Ishikawa (cell line): ENCODE results near the gene NMNAT3.

Experiments
- CEBPB ChIP-seq: IDR thresholded peaks from 2 replicates; pipeline ENCODE4 v1.6.1; 2012
- CREB1 ChIP-seq: IDR thresholded peaks from 2 replicates; pipeline ENCODE4 v1.6.1; 2012; ENCODE audit warnings: low read depth
- EGR1 ChIP-seq: IDR thresholded peaks from 2 replicates; pipeline ENCODE4 v1.6.1; 2012
- EP300 ChIP-seq: IDR thresholded peaks from 2 replicates; pipeline ENCODE4 v1.6.1; 2012; ENCODE audit warnings: borderline replicate concordance
- FOXM1 ChIP-seq: IDR thresholded peaks from 2 replicates; pipeline ENCODE4 v1.6.1; 2012; ENCODE audit warnings: low read depth, borderline replicate concordance
- MAX ChIP-seq: IDR thresholded peaks from 2 replicates; pipeline ENCODE4 v1.6.1; 2012
- NFIC ChIP-seq: IDR thresholded peaks from 2 replicates; pipeline ENCODE4 v1.6.1; 2012
- RAD21 ChIP-seq: IDR thresholded peaks from 2 replicates; pipeline ENCODE4 v1.6.1; 2012; ENCODE audit warnings: low read depth
- REST ChIP-seq: IDR thresholded peaks from 2 replicates; pipeline ENCODE4 v1.6.1; 2012; ENCODE audit warnings: low read depth, mild to moderate bottlenecking
- TAF1 ChIP-seq: IDR thresholded peaks from 2 replicates; pipeline ENCODE4 v1.6.1; 2012; ENCODE audit warnings: low read depth, mild to moderate bottlenecking
- TCF12 ChIP-seq: IDR thresholded peaks from 2 replicates; pipeline ENCODE4 v1.6.1; 2012; ENCODE audit warnings: low read depth
- TEAD4 ChIP-seq: IDR thresholded peaks from 2 replicates; pipeline ENCODE4 v1.6.1; 2012
- USF1 ChIP-seq: IDR thresholded peaks from 2 replicates; pipeline ENCODE4 v1.6.1; 2012
- YY1 ChIP-seq: IDR thresholded peaks from 2 replicates; pipeline ENCODE4 v1.6.1; 2012; ENCODE audit warnings: low read depth
- ZBTB7A ChIP-seq: IDR thresholded peaks from 2 replicates; pipeline ENCODE4 v1.6.1; 2012; ENCODE audit warnings: low read depth

Gene NMNAT3

GRCh38 chr3:139705631-139706030 lies 27.9 kb upstream of the NMNAT3 start:
- TF ChIP-seq CEBPB (no peak), TEAD4 (no peak), USF1 (no peak)

- TF ChIP-seq NFIC: no peak
- TF ChIP-seq ZBTB7A: no peak
- TF ChIP-seq REST: no peak
- no peak for TF ChIP-seq MAX
- TF ChIP-seq CEBPB: no peak
These were observed 18.5 kb upstream of the NMNAT3 start for GRCh38 chr3:139696314-139696604.

- no peak for TF ChIP-seq YY1
- no peak for TF ChIP-seq TAF1
- no peak for TF ChIP-seq CEBPB
- no peak for TF ChIP-seq ZBTB7A
- TF ChIP-seq TCF12: no peak
- TF ChIP-seq REST: no peak
- no peak for TF ChIP-seq CREB1
- no peak for TF ChIP-seq EGR1
- TF ChIP-seq RAD21: no peak
- TF ChIP-seq EP300: no peak
- no peak for TF ChIP-seq TEAD4
- no peak for TF ChIP-seq FOXM1
- TF ChIP-seq USF1: no peak
- no peak for TF ChIP-seq MAX
- TF ChIP-seq NFIC: no peak
These were observed 17.9 kb upstream of the NMNAT3 start for GRCh38 chr3:139695426-139696313.

- TF ChIP-seq ZBTB7A: no peak
These were observed 17.2 kb upstream of the NMNAT3 start for GRCh38 chr3:139695007-139695406.

GRCh38 chr3:139694542-139694941 lies 16.8 kb upstream of the NMNAT3 start:
- TF ChIP-seq RAD21 (no peak), TEAD4 (no peak), ZBTB7A (no peak), FOXM1 (no peak), TCF12 (no peak), USF1 (no peak), NFIC (no peak), YY1 (no peak), EP300 (no peak), MAX (no peak), REST (no peak), CREB1 (no peak), TAF1 (no peak), EGR1 (no peak), CEBPB (no peak)
